HG02938 (cell line): ENCODE measurements around the gene ALCAM.

Source experiments
- ATAC-seq: cut with Tn5 transposase; IDR thresholded peaks from one replicate; pipeline ENCODE4 v1.9.1; 2021; ENCODE audit warnings: mild to moderate bottlenecking, moderate library complexity; ENCODE audit not compliant: unreplicated experiment

ALCAM gene

GRCh38 chr3:105366326-105367062 is at the start of gene ALCAM:
Gene ALCAM, plus strand, starts transcription at chr3:105366909.
- peak; percentile 46 for ATAC-seq

GRCh38 chr3:105317841-105318240 is 48.9 kb upstream of the ALCAM start:
- ATAC-seq: no peak

- peak; percentile 89 for ATAC-seq
These were observed 44.0 kb upstream of the ALCAM start for GRCh38 chr3:105322570-105323273.

- ATAC-seq: no peak
These were observed 43.5 kb upstream of the ALCAM start for GRCh38 chr3:105323274-105323599.

- ATAC-seq: no peak
These were observed 41.8 kb upstream of the ALCAM start for GRCh38 chr3:105324951-105325350.

GRCh38 chr3:105327662-105328337 is 38.9 kb upstream of the ALCAM start:
- no peak for ATAC-seq

- ATAC-seq: no peak
These were observed 38.4 kb upstream of the ALCAM start for GRCh38 chr3:105328338-105328730.

GRCh38 chr3:105332961-105333360 is 33.7 kb upstream of the ALCAM start:
- ATAC-seq: no peak

- peak; percentile 64 for ATAC-seq
These were observed 32.4 kb upstream of the ALCAM start for GRCh38 chr3:105334138-105334882.

- ATAC-seq: no peak
These were observed 26.8 kb upstream of the ALCAM start for GRCh38 chr3:105339946-105340345.

GRCh38 chr3:105343991-105344390 is 22.7 kb upstream of the ALCAM start:
- ATAC-seq: no peak

- no peak for ATAC-seq
These were observed 21.6 kb upstream of the ALCAM start for GRCh38 chr3:105345156-105345555.

GRCh38 chr3:105347625-105348302 is 18.9 kb upstream of the ALCAM start:
- peak; percentile 88 for ATAC-seq

- no peak for ATAC-seq
These were observed 18.4 kb upstream of the ALCAM start for GRCh38 chr3:105348307-105348706.

- ATAC-seq: no peak
These were observed 16.9 kb upstream of the ALCAM start for GRCh38 chr3:105349684-105350387.

- ATAC-seq: no peak
These were observed 14.9 kb upstream of the ALCAM start for GRCh38 chr3:105351821-105352220.

GRCh38 chr3:105352976-105353375 is 13.7 kb upstream of the ALCAM start:
- ATAC-seq: no peak

GRCh38 chr3:105353485-105354161 is 13.1 kb upstream of the ALCAM start:
- peak; percentile 43 for ATAC-seq

GRCh38 chr3:105354429-105354828 is 12.3 kb upstream of the ALCAM start:
- no peak for ATAC-seq
